GM21723 (cell line): Measurements from ENCODE around the gene ZBTB40.

ENCODE experiments used
- ATAC-seq: cut with Tn5 transposase; IDR thresholded peaks from one replicate; pipeline ENCODE4 v1.9.1; 2021; ENCODE audit warnings: mild to moderate bottlenecking, moderate library complexity; ENCODE audit not compliant: unreplicated experiment

The ZBTB40 gene

DNA sequence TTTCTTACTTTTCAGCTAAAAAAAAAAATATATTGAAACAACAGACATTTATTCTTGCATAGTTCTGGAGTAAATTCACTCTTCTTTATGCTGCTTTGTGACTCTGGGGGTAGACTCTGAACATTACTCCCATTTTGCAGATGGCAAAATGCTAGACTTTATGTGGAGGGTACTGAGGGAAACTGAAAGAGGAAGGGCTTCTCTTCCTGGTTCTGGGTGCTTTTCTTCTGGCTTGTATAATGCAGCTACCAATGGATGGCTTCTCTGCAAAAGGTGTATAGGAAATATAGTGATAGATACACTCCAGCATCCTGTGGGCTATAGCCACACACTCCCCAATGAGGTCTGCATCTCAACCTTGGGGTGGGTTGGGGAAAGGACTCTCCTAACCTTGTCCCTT lies 19.7 kb upstream of the ZBTB40 start:
- ATAC-seq, result no peak

DNA sequence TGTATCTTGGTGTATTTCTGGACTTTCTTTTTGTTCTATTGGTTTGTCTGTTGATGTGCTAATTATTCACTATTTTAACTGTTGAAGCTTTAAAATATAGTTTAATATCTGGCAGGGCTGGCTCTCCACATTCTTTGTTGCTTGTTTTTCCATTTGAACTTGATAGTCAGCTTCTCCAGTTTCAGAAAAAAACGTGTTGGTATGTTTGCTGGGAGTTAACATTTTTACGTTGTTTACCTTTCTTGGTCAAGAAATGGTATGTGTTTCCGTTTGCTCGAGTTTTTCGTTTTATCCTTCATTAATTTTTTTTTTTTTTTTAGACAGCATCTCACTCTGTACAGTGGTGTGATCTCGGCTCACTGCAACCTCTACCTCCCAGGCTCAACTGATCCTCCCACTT lies 16.9 kb upstream of the ZBTB40 start:
- ATAC-seq, result no peak

DNA sequence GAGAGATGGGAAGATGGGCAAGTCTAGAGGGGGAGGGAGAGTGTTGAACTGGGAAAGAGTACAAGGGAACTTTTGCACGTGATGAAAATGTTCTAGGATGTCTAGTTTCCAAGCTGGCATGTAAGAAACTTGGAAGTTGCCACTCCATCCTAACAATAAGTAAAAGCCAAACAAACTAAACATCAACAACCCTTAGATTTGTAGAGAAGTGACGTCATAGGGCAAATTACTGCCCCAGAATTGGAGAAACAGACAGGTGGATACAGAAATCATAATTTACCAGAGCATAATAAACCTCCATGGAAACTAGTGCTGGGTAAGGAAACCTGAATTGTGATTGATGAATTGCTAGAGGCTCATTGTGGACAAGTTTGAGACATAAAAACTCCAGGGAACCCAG lies 14.7 kb upstream of the ZBTB40 start:
- ATAC-seq, result no peak

DNA sequence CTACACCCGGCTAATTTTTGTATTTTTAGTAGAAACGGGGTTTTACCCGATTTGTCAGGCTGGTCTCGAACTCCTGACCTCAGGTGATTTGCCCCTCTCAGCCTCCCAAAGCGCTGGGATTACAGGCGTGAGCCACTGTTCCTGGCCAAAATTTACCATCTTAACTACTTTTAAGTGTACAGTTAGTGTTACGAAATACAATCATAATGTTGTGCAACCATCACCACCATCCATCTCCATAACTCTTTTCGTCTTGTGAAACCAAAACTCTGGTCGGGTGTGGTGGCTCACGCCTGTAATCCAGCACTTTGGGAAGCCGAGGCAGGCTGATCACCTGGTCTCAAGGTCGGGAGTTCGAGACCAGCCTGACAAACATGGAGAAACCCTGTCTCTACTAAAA lies 14.1 kb upstream of the ZBTB40 start:
- ATAC-seq, result no peak

DNA sequence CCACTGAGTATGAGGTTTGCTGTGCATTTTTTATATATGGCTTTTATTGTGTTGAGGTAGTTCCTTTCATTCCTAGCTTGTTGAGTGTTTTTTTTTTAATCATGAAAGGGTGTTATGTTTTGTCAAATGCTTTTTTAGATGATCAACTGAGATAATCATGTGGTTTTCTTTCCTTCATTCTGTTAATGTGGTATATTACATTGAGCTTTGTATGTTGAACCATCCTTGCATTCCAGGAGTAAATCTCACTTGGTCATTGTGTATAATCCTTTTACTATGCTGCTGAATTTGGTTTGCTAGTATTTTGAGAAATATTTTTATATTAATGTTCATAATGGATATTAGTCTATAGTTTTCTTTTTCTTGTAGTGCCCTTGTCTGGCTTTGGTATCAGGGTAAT lies 11.1 kb upstream of the ZBTB40 start:
- ATAC-seq, result no peak

DNA sequence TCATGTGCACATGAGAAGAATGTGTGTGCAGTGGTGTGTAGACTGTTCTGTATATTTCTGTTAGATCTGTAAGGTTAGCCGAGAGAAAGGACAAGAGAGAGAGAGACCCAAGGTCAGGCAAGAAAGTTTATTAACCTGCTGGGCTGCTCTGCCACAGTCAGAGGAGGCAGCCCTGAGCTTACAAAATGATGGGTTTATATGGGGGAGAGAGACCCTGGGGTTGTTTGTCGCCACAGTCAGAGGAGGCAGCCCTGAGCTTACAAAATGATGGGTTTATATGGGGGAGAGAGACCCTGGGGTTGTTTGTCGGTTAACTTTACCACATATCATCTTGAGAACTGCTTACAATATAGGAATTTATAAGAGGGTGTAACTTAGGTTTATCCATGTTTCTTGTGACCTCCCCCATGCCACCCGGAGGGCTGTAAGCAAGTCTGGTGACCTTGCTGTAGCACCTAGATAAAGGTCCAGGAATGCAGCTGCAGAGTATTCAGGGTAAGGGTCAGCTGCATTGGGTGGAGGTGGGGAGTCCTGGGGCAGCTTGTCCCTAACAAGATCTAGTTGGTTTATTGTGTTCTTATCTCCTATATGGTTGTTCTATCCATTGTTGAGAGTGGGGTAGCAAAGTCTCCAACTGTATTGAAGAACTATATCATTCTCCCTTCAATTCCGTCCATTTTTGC lies 9.3 kb upstream of the ZBTB40 start:
- no peak for ATAC-seq

DNA sequence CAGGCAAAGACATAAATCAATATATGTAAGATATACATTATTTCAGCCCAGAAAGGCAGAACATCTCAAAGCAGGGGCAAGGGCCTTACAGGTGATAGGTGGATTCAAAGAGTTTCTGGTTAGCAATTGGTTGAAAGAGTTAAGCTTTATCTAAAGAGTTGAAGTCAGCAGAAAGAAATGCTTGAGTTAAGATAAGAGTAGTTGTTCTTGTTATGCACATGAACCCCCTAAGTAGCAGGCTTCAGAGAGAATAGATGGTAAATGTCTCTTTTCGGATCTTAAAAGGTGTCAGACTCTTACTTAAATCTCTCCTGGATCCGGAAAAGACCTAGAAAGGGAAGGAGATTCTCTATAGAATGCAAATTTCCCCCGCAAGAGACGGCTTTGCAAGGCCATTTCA lies 8.3 kb upstream of the ZBTB40 start:
- ATAC-seq, result no peak

DNA sequence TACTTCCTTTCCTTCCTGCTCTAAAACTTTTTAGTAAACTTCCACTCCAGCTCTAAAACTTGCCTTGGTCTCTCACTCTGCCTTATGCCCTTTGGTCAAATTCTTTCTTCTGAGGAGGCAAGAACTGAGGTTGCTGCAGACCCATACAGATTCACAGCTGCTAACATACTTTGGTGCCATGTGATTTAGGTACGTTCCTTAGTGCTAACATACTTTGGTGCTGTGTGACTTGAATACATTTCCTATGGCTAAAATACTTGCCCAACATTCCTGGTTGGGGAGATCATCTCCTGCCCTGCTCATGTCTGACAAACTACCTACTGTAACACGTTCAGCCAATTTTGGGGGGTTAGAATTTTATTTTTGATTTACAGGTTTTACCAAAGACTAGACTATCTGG lies 6.8 kb upstream of the ZBTB40 start:
- ATAC-seq, result no peak

DNA sequence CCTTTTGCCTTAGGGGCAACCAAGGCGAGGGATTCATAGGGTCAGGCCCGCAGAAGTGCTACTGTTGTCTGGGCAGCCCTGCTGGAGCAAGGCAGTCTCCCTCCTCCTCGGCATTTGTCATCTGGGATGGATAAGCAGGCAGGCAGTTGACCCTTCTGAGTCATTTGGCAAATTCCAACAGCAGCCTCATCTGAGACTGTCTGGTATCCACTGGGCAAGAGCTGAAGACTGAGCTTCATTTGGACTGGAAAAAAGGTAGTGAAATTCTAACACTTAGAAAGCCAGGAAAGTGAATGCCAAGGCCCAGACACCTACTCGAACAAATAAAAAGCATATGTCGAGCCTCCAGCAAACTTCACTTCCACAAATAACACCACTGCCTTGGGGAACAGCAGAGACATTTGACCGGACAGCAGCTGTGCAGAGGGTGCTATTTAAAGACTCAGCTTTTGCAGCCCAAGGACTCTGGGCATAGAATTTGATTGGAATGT lies 4.0 kb upstream of the ZBTB40 start:
- no peak for ATAC-seq

DNA sequence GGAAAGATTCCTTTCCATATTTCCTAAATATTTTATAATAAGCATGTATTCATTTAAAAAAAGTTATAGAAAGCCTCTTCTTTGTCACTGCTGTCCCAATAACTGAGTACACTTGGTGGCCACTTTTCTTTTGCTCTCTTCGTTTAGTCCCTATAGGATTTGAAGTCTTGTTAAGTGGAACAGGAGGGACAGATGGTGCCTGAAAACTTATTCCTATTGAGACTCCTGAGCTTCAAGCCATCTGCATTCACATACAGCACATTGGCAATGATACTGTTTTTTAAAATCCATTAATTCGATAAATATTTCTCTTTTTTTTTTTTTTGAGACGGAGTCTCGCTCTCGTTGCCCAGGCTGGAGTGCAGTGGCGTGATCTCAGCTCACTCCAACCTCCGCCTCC lies 2.0 kb upstream of the ZBTB40 start:
- ATAC-seq, result no peak

DNA sequence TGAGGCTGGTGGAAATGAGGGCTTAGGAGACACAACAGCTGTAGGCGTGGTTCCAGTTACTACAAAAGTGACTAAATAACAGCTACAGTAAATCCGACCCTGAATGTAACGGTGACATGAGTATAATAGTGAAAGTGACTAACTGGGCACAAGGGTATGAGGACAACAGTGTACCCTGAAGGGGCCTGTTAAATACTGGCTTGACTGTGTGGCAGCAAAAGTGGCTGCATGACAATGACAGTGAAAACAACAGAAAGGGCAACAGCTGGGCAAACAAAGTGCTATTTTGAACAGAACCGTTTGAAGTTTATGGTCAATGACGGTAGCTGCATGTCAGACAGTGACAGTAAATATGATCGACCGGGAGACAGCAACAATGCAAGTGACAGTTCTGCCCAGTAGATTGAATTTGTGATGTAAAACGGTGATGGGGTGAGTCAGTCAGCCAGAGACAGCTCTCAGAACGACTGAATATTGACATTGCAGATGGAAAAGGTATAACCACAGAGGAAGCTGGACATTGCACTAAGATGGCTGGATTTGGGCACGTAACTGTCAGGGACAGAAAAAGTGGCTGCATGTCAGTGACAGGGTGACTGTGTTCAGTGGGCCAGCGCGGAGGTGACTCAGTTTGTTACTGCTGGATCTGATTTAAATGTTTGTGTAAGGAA lies 1.2 kb upstream of the ZBTB40 start:
- ATAC-seq, result no peak

DNA sequence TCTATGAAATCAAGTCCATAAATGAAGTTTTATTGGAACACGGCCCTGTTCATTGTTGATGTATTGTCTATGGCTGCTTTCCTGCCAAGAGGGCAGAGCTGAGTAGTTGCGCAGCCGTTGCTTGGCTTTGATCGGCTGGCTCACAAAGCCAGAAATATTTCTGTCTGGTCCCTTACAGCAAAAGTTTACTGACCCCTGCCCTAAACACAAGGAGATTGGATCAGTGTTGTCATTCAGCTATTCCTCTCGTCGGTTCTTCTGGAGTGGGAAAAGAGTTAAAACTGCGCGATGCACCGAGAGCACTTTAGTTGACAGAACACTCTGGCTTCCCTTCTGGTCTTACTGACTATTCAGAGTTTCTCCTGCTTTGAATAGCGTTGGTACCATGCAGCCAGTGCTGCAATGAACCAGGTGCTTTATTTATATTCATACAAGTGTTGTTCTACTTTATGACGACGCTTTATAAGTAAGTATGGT lies 868 bp downstream of the ZBTB40 start:
- ATAC-seq, result peak; percentile 40

DNA sequence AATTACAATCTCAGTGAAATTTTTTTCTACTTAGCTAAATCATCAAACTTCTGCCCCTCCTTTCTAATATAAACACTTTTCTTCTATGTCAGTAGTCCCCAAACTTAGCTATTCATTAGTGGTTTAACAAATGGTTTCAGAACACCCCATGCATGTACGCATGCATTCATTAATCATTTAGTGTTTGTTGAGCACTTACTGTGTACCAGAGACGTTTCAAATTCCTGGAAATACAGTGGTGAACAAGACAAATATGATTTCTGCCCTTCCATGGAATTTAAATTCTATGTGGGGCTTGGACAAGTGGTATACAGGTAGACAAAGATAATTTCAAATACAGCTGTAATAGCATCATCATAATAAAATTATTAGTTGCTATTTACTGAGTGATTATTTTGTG lies 1.5 kb downstream of the ZBTB40 start:
- no peak for ATAC-seq

DNA sequence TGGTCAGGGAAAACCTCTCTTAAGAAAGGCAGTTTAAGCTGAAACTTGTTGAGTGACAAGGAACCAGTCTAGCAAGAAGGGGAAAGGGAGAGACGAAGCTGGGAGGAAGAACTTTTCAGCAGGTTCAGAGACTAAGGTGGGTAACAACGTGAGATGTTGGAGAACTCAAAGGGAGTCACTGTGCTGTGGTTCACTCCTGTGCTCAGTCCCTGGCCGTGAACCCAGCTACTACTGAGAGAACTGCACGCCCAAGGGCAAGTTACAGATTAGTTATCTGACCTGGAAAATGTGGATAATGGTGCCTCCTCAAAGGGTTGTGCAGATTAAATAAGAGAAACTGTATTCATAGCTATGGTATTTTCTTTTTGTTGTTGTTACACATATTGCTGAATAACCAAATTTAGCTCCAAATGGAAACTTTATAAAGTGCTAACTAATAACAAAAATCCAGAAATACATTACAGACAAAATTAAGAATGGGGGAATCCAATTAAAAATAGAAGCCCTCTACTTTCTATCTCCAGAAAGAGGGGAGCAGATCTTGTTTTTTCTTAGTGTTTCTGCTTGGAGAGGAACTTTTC lies 2.9 kb downstream of the ZBTB40 start:
- no peak for ATAC-seq

DNA sequence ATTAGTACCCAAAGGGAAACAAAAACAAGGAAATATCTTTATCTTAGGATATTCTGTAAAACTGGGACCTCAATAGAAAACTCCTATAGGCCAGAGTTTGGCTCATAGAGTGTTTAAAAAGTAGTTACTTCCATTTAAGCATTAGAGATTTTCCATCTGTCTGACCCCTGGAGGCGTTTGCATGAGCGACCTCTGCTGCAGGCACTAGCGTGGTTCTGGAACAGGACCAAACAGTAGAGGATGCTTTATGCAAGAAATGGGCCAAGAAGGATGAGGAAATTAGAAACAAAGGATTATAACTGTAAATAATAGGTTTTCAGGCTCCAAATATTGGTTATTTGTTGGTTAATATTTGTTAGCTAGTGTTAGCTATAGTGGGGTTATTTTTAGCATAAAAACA lies 5.7 kb downstream of the ZBTB40 start:
- ATAC-seq, result no peak

DNA sequence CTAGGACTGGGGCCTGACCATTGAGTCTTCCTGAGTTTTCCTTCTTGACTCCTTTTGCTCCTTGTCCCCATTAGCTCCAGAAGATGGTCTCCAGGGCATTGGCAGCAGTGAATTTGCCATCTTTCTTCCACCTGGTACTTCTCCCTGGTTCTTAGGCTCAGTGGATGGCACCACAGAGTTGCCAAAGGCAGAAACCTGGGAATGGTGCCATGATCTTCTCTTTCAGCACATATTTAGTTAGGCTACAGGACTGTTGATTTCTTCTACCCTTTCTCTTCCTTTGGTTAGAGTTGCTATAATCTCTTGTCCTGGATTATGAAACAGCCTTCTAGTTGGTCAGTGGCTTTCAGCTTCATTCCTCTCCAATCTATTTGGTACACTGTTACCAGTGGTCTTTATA lies 6.2 kb downstream of the ZBTB40 start:
- no peak for ATAC-seq

DNA sequence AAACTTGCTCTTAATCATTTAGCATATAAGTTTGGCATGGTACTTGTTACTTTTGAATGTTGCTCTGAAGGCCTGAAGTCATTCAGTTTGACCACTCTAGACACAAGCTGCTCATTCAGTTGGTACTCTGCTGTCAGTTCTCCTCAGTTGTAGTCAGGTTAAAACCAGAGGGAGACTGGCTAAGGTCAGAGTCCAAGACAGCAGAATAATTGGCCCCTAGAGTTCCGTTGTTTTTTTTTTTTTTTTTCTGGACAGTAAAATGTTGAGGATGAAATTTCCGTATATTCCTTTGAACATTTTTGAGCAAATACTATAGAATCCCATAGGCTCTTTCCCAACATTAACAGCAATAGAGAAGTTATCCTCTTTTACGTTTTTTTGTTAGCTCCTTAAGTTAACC lies 9.4 kb downstream of the ZBTB40 start:
- no peak for ATAC-seq

DNA sequence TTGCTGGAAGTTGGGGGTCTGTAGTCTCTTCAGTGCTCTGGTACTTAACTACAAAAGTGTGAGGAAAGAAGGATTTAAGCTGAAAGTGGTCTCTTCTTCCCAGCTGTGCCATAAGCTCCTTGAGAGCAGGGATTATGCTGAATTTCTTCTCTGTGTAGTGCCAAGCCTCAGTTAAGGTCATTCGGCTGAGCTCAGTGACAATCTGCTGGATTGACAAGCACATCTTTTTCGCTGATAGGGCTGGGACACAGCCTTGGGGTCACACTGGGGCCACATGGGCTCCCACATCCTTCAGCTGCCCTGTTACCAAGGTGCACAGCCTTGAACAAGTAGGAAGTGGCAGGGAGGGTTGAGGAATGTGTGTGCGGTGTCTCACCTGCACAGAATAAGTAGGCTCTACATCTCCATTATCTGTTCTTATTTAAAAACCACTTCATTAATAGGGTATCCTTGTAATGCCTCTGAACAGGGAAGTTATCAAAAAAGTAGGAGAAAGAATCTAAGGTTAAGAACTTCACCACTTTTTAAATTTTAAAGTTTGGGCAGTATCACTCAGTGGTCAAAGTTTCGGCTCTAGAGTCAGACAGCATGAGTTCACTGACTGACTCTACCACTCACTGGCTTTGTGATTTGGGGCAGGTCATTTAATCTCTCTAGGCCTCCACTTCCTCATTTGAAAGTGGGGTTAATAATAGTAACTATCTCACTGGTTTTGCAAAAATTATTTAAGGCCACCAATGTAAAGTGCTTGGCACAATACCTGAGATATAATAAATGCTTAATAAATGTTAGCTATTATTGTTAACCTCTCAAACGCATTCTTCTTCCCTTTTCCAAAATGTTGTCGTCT lies 10.3 kb downstream of the ZBTB40 start:
- no peak for ATAC-seq

DNA sequence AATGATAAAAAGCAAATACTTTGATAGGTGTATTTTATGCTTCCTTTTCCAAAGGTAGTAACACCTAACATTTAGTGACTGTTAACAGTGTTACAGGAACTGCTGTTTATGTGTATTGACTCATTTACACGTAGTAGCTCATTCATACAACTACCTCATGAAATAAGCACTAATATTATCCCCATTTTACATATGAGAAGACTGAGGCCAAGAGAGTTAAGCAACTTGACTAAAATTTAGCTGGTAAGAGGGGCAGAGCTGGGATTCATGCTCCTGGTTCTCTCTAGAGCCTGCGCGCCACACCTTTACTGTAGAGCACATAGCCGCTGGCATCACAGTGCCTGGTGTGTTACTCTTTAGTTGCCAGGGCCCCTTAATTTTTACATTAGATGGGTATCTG lies 11.3 kb downstream of the ZBTB40 start:
- ATAC-seq, result no peak

DNA sequence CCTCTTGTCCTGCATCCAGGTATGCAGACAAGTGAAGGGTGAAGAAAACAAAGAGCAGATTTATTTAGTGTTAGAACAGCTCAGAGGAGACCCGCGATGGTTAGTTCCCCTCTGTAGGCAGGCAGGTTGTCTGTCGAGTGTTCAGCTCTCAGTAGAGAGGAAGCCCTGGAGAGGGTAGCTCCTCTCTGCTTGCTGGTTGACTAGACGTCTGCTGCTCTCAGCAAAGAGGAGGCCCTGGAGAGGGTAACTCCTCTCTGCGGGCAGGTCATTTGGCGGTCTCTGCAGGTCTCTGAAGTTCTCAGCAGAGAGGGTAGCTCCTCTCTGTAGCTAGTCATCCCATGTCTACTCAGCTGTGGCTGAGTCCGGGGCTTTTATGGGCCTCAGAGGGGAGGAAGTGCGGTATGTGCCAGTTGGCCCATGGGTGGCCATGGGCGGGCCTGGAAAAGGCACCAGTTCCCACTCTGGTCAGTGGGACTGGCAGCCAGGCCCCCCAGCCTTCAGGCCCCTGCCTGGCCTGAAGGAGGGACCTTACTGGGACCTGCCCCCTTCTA lies 13.4 kb downstream of the ZBTB40 start:
- ATAC-seq, result no peak

DNA sequence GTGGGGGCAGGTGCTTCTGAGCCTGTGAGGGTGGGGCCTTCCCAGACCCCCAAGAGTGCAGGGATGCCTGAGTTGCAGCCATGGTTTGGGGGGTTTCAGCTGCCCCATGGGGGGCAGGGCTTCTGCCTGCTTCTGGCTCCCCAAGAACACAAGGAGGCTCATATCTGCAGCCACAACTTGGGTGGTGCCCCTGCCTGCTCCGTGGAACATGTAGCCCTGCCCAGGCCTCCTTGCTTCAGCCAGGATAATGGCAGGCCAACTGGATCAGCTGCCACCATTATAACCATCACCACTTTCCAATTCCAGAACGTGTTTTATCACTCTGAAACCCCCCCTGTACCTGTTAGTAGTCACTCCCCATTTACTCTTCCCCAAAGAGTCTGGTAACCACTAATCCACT lies 14.0 kb downstream of the ZBTB40 start:
- no peak for ATAC-seq
